NCI-H2029 (cell line): ENCODE data around the gene NCAPG2.

Source experiments
- DNase-seq: peaks from one replicate; lab custom pipeline; 2025; lab: John Stamatoyannopoulos, UW

The NCAPG2 gene

DNA sequence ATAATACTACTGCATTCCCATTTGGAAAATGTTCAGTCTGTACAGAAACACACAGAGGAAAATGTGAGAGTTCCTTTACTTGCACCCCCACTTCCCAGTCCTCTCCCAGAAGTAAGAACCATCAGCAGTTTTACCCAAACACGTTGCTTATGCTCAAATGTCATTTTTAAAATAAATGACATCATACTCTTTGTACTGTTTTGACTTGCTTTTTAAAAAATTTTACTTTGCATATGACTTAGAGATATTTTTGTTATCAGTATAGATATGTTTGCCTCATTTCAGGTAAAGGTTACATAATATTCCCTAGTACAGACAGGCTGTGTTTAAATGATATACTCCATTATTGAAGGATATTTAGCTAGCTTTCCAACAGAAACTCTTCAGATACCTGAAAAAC, 103.5 kb downstream of the NCAPG2 start:
- no peak for DNase-seq

DNA sequence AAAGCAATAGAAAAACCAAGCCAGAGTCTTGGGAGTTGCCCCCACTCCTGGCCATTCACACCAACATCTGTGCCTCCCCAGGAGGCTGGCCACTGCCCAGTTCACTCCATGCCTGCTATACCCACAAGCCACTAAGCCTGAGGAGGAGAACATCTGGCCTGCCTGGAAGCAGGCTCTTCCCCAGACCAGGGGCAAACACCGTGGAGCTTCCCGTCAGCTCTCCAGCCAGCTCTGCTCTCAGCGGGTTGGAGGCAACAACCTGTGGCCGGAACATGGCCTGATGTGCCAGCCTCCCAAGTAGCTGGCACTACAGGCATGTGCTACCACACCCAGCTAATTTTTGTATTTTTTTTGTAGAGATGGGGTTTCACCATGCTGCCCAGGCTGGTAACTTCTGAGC, 107.9 kb downstream of the NCAPG2 start:
- DNase-seq, result no peak

DNA sequence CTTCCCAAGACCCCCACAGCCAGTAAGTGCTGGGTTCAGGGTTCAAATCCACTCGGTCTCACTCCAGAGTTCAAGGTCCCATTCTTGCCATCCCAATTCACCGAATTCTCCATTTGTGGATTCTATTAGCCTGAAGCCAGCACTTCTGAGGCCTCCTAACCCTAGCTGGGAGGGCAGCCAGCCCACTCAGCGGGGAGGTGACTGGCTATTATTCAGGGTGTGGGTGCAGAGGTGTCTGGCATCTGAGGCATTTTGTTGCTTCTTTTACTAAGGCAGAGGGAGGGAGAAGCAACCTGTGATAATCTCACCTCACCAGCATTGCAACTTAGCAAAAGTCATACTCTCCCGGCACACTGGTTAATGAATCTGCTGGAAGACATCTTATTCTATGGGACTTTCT, 108.3 kb downstream of the NCAPG2 start:
- no peak for DNase-seq

DNA sequence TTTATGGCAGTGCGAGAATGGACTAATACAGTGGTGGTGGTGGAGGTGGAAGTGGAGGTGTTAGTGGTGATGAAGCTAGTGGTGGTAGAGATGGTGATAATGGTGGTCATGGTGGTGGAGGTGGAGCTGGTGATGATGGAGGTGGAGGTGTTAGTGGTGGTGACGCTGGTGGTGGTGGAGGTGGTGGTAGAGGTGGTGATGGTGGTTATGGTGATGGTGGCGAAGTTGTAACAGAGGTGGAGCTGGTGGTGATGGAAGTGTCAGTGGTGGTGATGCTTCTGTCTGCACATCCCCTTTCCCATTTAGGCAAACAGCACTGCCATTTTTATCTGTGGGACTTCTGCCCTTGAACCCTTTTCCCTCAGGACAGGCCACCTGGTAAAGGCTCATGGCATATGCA, 109.5 kb downstream of the NCAPG2 start:
- DNase-seq, result no peak

DNA sequence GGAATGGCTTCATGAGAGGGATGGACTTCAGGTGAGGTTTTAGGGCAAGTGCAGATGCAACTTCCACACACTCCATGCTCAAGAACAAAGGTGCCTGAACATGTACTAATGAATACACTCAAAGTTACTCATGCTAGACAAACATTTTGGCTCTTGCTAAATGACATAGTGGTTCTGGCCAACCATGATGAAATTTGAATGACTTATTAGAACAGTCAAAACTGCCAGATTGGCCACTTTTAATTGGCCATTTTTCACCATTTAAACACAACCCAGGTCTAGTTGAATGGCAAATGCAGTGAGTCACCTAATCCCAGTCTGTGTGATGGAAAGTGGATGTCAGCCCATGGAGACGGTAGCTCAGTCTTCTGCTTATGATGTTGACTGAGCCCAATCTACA, 112.1 kb downstream of the NCAPG2 start:
- DNase-seq, result no peak

DNA sequence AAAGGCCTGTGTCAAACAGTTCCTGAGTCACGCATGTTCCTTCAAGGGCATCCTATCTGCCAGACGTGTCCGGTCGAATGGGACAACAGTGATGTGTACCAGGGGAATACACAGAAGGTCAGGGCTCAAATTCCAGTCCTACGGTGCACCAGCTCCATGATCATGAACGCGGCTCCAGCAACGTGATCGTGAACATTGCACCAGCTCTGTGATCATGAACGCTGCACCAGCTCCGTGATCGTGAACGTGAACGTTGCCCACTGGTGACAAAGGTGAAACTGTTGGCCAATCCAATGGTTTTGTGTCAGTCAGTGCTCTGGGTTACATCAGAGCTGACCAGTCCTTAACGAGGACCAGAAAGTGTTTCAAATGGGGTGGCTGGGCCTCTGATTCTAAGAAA, 112.7 kb downstream of the NCAPG2 start:
- DNase-seq, result no peak

DNA sequence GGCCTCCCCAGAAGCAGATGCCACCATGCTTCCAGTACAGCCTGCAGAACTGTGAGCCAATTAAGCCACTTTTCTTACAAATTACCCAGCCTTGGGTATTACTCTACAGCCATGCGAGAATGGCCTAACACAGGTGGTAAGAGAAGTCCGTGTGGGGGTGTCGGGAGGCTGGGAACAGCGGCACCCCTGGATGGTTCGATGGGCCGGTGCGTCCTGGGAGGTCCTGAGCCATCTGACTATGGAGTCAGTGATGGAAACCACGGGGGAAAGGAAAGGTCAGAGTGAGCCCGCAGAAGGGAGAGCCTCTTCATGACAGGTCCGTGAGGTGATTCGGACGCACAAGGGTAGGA, 114.4 kb downstream of the NCAPG2 start:
- DNase-seq, result no peak

DNA sequence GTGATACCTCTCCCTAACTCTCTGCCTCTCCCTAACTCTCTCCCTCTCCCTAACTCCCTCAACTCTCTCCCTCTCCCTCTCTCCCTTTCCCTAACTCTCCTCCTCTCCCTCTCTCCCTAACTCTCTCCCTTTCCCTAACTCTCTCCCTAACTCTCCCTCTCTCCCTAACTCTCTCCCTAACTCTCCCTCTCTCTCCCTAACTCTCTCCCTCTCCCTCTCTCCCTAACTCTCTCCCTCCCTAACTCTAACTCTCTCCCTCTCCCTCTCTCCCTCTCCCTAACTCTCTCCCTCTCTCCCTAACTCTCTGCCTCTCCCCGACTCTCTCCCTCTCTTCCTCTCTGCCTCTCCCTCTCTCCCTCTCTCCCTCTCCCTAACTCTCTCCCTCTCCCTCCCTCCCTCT, 115.0 kb downstream of the NCAPG2 start:
- no peak for DNase-seq

DNA sequence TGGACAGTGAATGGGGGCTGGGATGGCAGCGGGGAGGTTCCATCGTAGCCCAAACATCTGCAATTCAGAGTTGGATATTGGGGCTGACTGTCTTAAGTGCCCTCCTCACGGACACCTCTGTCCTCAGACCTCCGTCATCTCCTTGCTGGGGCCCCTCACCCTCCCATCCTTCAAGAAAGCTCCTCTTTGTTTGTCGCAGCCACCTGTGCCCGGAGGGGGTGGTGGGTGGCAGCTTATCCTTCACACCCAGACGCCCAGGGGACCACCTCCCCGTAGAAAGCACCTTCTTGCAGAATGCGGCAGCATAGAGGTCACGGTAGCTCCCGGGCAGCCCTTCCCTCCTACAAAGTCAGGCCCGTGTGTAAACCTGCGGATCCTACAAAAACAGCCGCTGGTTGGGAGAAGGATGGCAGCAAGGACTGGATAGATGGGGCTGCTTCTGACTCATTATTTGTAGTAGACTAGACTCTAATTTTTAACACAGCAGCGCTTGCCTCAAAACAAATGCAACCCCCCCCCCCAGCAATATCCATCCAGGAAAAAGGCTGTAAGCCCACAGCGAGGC, 115.6 kb downstream of the NCAPG2 start:
- no peak for DNase-seq

DNA sequence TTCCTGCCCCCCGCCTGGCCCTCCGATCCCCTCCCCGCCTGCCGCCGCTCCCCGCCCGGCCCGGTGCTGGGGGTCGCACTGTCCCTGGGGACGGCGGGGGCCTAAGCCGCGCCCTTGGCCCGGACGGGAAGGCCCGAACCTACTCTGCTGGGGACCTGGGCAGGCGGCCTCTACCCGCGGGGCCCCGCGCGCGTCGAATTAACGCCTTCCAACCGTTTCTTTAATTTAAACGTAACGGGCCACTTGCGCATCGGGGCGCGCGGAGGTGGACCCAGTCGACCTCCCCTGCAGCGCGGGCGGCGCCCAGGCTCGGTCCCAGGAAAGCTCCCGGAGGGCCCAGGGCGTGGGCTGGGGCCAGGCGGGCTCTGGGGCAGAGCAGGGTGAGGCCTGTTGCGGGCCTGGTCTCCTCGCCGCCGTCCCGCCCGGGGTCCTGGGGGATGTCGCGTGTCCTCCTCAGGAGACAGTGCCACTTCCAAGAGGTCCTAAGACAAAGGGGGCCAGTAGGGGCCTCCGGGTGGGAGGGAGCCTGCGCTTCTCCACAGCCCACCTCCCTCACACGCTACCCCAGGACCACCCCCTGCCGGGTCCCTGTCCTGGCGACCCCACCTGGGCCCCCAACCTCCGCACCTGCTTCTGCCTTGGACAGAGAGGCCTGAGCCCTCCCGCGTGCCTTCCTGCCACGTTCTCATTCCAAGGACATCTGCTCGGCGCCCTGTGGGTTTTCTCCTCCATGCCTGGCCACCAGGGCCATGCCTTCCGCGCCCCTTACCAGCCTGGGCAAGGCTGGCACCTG, 116.3 kb downstream of the NCAPG2 start:
- DNase-seq, result no peak

DNA sequence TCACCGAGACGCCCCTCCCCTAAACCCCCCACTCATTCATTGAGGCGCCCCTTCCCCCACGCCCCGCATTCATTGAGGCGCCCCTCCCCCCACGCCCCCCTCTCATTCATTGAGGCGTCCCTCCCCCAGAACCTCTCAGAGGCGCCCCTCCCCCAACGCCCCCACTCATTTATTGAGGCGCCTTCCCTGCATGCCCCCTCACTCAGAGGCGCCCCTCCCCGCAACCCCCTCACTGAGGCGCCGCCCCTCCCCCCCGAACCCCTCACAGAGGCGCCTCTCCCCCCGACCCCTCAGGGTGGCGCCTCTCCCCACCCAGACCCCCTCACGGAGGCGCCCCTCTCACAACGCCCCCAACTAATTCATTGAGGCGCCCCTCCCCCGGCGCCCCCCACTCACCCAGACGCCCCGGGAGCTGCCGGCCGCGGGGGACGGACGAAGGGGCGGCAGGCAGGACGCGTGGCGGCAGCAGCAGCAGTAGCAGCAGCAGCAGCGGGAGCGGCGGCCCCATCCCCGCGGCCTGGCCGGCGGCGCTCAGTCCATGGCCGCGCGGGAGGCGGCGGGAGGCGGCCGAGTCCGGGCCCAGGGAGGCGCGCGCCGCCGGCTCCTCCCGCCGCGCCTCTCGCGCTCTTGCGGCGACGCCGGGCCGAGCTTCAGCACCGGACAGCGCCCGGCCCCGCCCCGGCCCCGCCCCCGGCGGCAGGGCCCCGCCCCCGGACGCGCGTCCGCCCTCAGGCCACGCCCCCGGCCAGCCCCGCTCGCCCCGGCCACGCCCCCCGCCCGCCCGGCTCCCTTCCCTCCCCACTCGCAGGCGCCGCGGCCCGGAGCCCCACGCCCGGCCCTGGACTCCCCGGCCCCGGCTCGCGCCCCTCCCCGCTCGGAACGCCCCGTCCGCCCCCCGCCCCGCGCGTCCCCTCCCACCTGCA, 117.2 kb downstream of the NCAPG2 start, which contains the start of gene PTPRN2:
PTPRN2 (minus strand) TSS at position 662 of the 923 bp plus-strand sequence.
- DNase-seq, result peak; percentile 74

DNA sequence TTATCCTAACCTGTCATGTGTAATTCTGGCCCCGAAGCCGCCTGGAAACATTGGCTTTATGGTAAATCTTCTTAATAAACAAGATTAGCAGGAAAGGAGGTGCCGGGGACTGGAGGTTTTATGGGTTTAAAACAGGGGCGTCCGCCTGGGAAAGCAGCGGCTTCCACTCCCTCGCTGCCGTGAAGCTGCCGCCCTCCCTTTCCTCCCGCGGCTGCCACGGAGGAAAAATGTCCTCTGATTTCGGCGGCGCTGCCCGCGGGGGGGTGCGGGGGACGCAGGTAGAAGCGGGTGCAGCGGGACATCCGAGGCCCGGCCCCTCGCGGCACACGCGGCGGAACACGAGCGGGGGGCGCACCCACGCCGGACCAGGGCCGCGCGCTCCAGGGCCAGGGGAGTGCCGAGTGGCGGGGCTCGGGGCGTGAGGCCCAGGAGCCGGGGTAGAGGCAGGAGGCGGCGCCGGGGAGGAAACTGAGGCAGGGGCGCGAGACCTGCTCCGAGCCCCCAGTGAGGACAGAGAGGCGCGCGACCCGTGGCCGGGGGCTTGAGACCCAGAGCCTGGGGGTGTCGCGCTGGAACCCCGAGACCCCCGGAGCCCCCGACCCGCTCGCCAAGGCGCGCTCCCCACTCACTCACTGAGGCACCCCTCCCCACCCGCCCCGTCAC, 118.0 kb downstream of the NCAPG2 start:
- DNase-seq, result no peak

DNA sequence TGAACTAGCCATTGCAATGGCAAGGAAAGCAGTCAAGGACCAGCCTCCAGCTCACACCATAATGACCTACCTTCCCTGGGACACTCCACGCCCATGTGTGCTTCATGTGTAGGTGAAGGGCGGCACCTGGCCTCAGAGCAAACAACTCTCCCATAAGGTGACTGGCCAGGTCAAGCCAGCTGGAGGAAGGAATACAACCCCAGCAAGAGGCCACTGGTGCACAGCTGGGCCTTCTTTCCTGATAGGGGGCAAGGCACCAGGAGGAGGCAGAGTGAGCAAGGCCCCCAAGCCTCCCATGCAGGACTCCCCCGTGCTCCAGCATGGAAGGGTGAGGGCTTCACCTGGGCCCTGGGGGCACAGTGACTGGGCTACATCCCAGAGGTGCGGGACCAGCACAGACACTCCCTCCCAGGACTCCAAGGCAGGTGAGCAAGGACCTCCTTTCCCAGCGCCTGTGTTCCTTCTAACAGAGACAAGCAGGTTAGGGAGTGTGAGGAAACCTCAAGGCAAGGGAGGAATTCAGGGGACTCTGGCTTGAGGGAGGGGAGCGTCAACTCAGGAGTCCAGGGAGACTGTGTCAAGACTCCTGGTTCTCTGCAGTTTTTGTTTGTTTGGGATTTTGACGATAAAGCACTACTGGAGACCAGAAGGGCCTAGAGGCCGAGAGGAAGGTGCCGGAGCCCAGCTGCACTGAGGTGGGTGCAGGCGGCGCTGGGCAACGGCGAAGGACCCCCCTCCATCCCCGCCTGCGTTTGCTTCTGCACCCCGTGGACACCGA, 118.7 kb downstream of the NCAPG2 start:
- no peak for DNase-seq

DNA sequence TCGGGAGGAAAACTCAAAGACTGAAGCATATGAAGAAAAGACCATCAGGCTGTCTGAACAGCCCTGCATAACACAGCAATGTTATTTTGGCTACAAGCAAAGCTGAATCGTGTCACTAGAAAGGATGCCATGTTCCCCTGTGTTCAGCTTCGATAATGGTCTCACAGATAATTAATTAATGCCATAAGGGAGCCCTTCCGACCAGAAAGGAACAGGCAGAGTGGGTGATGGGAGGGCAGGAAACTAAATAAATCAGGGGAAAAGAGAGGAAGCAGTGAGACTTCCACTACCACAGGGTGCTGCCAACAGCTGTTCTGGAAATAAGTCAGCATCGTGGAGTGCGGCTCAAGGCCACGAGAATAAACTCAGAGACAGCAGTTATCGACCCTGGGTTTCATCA, 120.2 kb downstream of the NCAPG2 start:
- no peak for DNase-seq

DNA sequence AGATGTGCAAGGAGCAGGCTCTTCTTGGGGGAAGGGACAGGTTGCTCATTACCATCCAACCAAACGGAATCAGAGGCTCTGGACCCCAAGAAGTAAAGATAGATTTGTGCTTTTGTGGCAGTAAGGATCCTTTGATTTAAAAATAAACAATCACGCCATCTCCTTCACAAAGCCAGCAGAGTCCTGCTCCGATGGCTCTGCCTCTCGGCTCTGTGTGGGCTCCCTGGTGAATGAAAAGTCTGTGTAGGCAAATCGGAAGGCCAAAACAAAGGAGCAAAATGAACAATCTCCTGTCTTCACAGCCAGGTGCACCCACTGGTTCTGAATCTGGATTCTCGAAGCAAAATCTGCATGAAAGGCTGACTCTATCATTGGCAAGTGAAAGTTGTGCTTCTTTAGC, 120.8 kb downstream of the NCAPG2 start:
- no peak for DNase-seq

DNA sequence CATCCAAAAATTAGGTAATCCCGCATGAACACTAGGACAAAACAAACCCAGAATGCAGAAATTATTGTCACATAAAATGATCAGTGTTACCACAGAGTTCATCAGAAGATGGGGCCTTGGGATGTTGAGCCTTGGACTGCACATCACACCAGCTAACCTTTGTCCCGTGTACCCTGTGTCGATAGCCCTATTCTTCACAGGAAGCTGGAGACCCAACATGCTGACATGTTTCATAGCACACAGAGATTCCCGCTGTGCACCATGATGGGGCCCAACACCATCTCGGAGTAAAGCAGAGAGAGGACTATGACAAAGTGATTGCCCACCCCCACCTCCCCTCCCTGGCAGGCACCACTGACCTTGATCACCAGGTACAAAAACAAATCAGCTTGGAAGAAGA, 121.5 kb downstream of the NCAPG2 start:
- DNase-seq, result no peak

DNA sequence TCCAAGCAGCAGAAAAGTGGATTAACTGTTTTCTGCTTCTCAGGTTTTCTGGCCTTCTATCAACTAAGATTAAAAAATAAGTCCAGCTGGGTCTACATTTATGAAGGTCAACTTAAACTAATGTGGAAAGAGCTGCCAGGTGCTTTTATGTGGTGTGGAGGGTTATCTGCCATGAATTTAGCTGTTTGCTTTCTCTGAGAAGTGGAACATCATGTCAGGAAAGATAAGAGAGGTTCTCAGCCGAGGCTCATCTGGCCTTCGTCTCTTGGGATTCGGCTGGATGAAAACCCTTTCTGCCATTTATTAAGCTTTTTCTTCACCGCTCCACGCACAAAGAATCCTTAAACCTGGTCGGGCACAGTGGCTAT, 122.5 kb downstream of the NCAPG2 start:
- peak; percentile 90 for DNase-seq

DNA sequence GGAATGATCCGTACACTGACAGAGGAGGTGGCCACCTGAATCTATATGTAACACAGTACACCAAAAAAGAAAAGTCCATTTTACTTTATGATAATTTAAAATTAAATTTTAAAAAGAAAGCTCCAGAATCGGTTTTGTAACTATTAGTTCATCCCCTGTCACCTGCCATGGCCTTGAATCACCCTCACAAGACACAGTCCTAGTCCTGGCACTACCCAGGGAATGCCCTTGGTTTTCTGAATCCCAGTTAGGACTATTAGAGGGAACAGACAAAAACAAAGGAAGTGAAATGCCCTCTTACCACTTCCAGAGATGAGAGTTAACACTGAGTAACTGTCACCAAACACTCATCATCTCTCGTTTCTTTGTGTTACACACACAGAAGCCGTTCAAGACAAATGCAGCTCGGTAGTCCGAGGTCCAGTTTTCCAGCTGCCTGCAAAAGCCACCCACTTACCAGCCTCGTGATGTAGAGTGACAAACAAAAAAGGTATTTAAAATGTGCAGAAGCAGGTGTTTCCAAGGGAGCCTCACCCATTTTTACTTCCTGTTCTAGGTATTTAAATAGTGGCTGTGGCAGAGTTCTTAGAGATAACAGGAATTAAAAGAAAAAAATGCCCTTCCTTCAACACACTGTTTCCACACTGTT, 123.0 kb downstream of the NCAPG2 start:
- peak; percentile 93 for DNase-seq
